HepG2 (cell line): ENCODE measurements around the gene TNNI2. TPM values are rescaled to one million over a fixed set of nuclear protein-coding genes. Genes with fewer than 3 reads are reported as not detected.

Experiments used
- ATAC-seq: fragments of 200-7000 bp; cut with Tn5 transposase; 3 replicates; pipeline ENCODE4 v1.9.1; 2020; ENCODE audit warnings: mild to moderate bottlenecking, moderate library complexity
- BruUV-seq: library from RNA; stranded (reverse); fragments of 400-500 nt; replicated peaks from 2 replicates; lab custom pipeline; 2021; lab: Mats Ljungman, UMichigan
- CTCF ChIA-PET: fragments of 300-600 bp; formaldehyde crosslinking; extraction: SDS; loops from one replicate; lab custom pipeline; 2021; ENCODE audit warnings: low total read pairs, inconsistent platforms, low intra/inter-chr PET ratio; lab: Yijun Ruan, JAX
- POLR2A ChIA-PET: fragments of 350-600 bp; sonication (Branson Sonifier 250); formaldehyde crosslinking; loops from one replicate; lab custom pipeline; 2020; ENCODE audit warnings: antibody characterized with exemption, inconsistent platforms; lab: Yijun Ruan, JAX
- DNase-seq: peaks from one replicate; pipeline ENCODE4 v3.0.0-alpha.2; 2015; ENCODE audit warnings: low spot score
- FAIRE-seq: peaks from 3 replicates; lab custom pipeline; 2011; peaks lifted over from hg19 to GRCh38; lab: Jason Lieb, UNC
- H2AFZ ChIP-seq: one replicate; pipeline ENCODE4 v1.6.1; 2011; ENCODE audit warnings: low read length, inconsistent platforms
- H3K27ac ChIP-seq: fragments of 300-600 bp; 3 replicates; pipeline ENCODE4 v1.8.0; 2011; ENCODE audit warnings: mixed run types, mild to moderate bottlenecking, mixed read lengths, low read length, inconsistent platforms; ENCODE audit not compliant: insufficient read depth; ENCODE audit errors: extremely low read length
- H3K27me3 ChIP-seq, 2 experiments: fragments of 200-600 bp in 1 of 2; 2 replicates in 1 of 2; 3 replicates in 1 of 2; pipeline versions ENCODE4 v1.6.0 to v1.8.0; 2011; ENCODE audit warnings: low read length in 2 of 2, mild to moderate bottlenecking in 2 of 2, moderate library complexity in 2 of 2, inconsistent platforms in 1 of 2; ENCODE audit not compliant: insufficient read depth in 2 of 2, control insufficient read depth in 1 of 2
- H3K36me3 ChIP-seq, 2 experiments: fragments of 200-600 bp in 1 of 2; replicated peaks in 1 of 2; 2 replicates in 1 of 2; 3 replicates in 1 of 2; pipeline versions ENCODE4 v1.5.1 to v1.8.0; 2011; ENCODE audit warnings: low read length in 2 of 2, inconsistent platforms in 1 of 2; ENCODE audit not compliant: insufficient read depth in 2 of 2, control insufficient read depth in 1 of 2
- H3K4me1 ChIP-seq: 2 replicates; pipeline ENCODE4 v1.5.1; 2012; ENCODE audit warnings: low read length, inconsistent platforms; ENCODE audit not compliant: insufficient read depth
- H3K4me2 ChIP-seq: 2 replicates; pipeline ENCODE4 v1.6.0; 2011; ENCODE audit warnings: low read depth, low read length, inconsistent platforms
- H3K4me3 ChIP-seq, 3 experiments: fragments of 200-600 bp in 1 of 3; sonication (generic), shearing (Covaris generic) in 1 of 3; replicated peaks in 1 of 3; 2 replicates each; pipeline ENCODE4 v1.5.1; 2011 to 2016; ENCODE audit warnings: low read length in 3 of 3, inconsistent platforms in 2 of 3, low read depth in 2 of 3, mild to moderate bottlenecking in 2 of 3, control low read depth in 1 of 3, mixed read lengths in 1 of 3; ENCODE audit not compliant: insufficient read depth in 1 of 3
- H3K79me2 ChIP-seq: one replicate; pipeline ENCODE4 v1.6.1; 2011; ENCODE audit warnings: low read length, inconsistent platforms; ENCODE audit not compliant: insufficient read depth
- H3K9ac ChIP-seq: 2 replicates; pipeline ENCODE4 v1.6.0; 2011; ENCODE audit warnings: mild to moderate bottlenecking, low read depth, low read length, inconsistent platforms; ENCODE audit not compliant: insufficient read depth
- H3K9me3 ChIP-seq: 2 replicates; pipeline ENCODE4 v1.5.1; 2012; ENCODE audit warnings: mild to moderate bottlenecking, low read length
- H4K20me1 ChIP-seq: 2 replicates; pipeline ENCODE4 v1.6.0; 2011; ENCODE audit warnings: inconsistent platforms, mild to moderate bottlenecking, low read length, moderate library complexity; ENCODE audit not compliant: insufficient read depth
- KLF12 ChIP-seq: sonication (generic); formaldehyde crosslinking; IDR thresholded peaks from 2 replicates; pipeline ENCODE4 v1.4.0; 2020; ENCODE audit warnings: missing genetic modification reagents, borderline replicate concordance
- NFE2L1 ChIP-seq: sonication (generic); formaldehyde crosslinking; IDR thresholded peaks from 2 replicates; pipeline ENCODE4 v1.4.0; 2020; ENCODE audit warnings: missing genetic modification reagents, mild to moderate bottlenecking, borderline replicate concordance
- RORA ChIP-seq: sonication (generic); formaldehyde crosslinking; IDR thresholded peaks from 2 replicates; pipeline ENCODE4 v1.5.0; 2020; ENCODE audit warnings: mild to moderate bottlenecking, missing genetic modification reagents, moderate library complexity
- SRSF1 ChIP-seq: fragments of 200-400 bp; formaldehyde crosslinking; optimal IDR thresholded peaks from 2 replicates; pipeline ENCODE3; 2017; ENCODE audit warnings: mild to moderate bottlenecking, low read depth, low read length, moderate library complexity
- ZNF180 ChIP-seq: sonication (generic); formaldehyde crosslinking; IDR thresholded peaks from 2 replicates; pipeline ENCODE4 v1.4.0; 2020; ENCODE audit warnings: low read depth, missing genetic modification reagents, borderline replicate concordance
- ZNF205 ChIP-seq: IDR thresholded peaks from 2 replicates; pipeline ENCODE4 v1.6.1; 2018; ENCODE audit warnings: missing biosample characterization, missing genetic modification reagents
- WGBS: methylation state at CpG from one replicate; pipeline ENCODE4 v1.1.6; 2017; ENCODE audit warnings: low lambda C conversion rate; 5-methylcytosine and 5-hydroxymethylcytosine counted together
- in situ Hi-C: cut with HindIII; loops from 2 replicates; pipeline ENCODE4 v1.10.0; 2017; ENCODE audit warnings: low pct_unique_long_range_greater_than_20kb; ENCODE audit not compliant: extremely low pct_ligation_motif_present
- intact Hi-C: fragments of 100-400 bp; cut with micrococcal nuclease; formaldehyde crosslinking; loops from one replicate; pipeline ENCODE4 v1.10.0; 2022; ENCODE audit not compliant: unreplicated experiment
- polyA plus RNA-seq, 8 experiments: library from polyadenylated mRNA; depleted of rRNA in 3 of 8; stranded (reverse) in 7 of 8; unstranded in 1 of 8; fragments of >200 nt; fragmentation: Illumina TruSeq in 4 of 8; extraction: Trizol in 4 of 8; gene quantifications; 2 replicates each; pipeline versions ENCODE4 v1.2.1 to v1.2.3, GENCODE V29; 2011 to 2016; ENCODE audit warnings: low read depth in 4 of 8, missing spikeins in 1 of 8, mixed read lengths in 1 of 8; ENCODE audit not compliant: insufficient read depth in 1 of 8
- total RNA-seq, 5 experiments: library from RNA; depleted of rRNA; stranded (reverse); fragments of >200 nt; fragmentation: Illumina TruSeq; extraction: Trizol; gene quantifications; 2 replicates each; pipeline ENCODE4 v1.2.3, GENCODE V29; 2016; ENCODE audit warnings: low read depth in 1 of 5

Gene TNNI2
- total and polyA plus RNA-seq, 2 of the 13 experiments (the other 11 are each of a cell fraction or from before 2014, with no cell fraction given): 7.2 to 12.0 TPM

GRCh38 chr11:1832211-1832919 is 6.4 kb upstream of the TNNI2 start (continued):
- peak; percentile 30 for TF ChIP-seq SRSF1

DNA sequence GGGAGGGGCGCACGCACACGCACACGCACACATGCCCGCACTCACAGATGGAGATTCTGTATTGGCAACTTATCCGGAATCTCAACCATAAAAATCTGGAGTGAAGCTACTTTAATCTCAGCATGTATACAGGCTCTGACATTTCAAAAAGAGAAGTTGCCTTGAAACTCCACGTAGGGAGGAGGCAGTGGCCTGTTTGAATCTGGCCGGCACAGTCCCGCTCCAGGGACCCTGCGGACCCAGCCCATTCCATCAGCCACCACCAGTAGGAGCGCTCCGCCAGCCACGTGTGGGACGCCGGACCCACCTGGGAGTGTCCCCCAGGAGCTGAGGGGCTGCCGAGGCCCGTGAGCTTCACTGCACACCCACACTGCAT is 5.9 kb upstream of the TNNI2 start:
- no peak for FAIRE-seq

More for the DNA sequence above, 5.9 kb upstream of the TNNI2 start:
- peak overlapping the region; percentile 60 for H3K4me2 ChIP-seq
- DNase-seq (no peak), ATAC-seq (no peak)
- no peak overlapping the region for H2AFZ ChIP-seq
- H4K20me1 ChIP-seq: no peaks in the 10 kb centered on the region
- peaks cover 80% of the 10 kb centered on the region for H3K4me1 ChIP-seq
- H3K9ac ChIP-seq: no peak overlapping the region
- peaks cover 0 to 6% of the 10 kb centered on the region in 2 experiments; a peak in 3 of 5 replicates for H3K27me3 ChIP-seq
- POLR2A ChIA-PET: interaction anchor here (1.2 to 5.1 kb wide), 5 partner anchors 8 to 180 kb away, joined by 4 to 26 read pairs (median 17); no protein-coding TSS in a partner anchor
- intact Hi-C loops: loop anchor here (2.0 to 5.0 kb wide), 2 partner anchors 126 to 138 kb away; no protein-coding TSS in a partner anchor
- no TSS peak for BruUV-seq
- H3K9me3 ChIP-seq: no peaks in the 10 kb centered on the region
- peak overlapping the region in 1 of 3 experiments; percentile 49; a peak in 1 of 6 replicates for H3K4me3 ChIP-seq
- no peak for TF ChIP-seq ZNF180 (CRISPR knock-in tag)
- no peak for TF ChIP-seq NFE2L1 (CRISPR knock-in tag)
- no peak for TF ChIP-seq RORA
- no peak for TF ChIP-seq ZNF205
- TF ChIP-seq KLF12 (CRISPR knock-in tag): 0 out of 2 replicates have a peak, but pooled peaks have one; percentile 54
- 62% methylated on average over 10 of the region's 17 CpGs for WGBS
- H3K79me2 ChIP-seq: no peaks in the 10 kb centered on the region
- CTCF ChIA-PET: interaction anchor here (1.8 to 4.2 kb wide), 3 partner anchors 140 to 319 kb away, joined by 6 to 44 read pairs (median 37); no protein-coding TSS in a partner anchor
- in situ Hi-C loops: loop anchor here (5.0 kb wide), 2 partner anchors 136 to 176 kb away; partner anchors contain the start of gene KRTAP5-6
- no peak overlapping the region for H3K27ac ChIP-seq
- no peaks in the 10 kb centered on the region for H3K36me3 ChIP-seq
